PC-3 (cell line): ENCODE data around the gene GRIP2. TPM values are rescaled to one million over a fixed set of nuclear protein-coding genes. Genes with fewer than 3 reads are reported as not detected.

Source experiments
- ATAC-seq: fragments of 200-7000 bp; cut with Tn5 transposase; 2 replicates; pipeline ENCODE4 v1.9.1; 2020; ENCODE audit warnings: mild to moderate bottlenecking, moderate library complexity
- BruUV-seq: library from RNA; stranded (reverse); fragments of 400-500 nt; replicated peaks from 2 replicates; lab custom pipeline; 2021; lab: Mats Ljungman, UMichigan
- CTCF ChIA-PET: fragments of 300-600 bp; sonication (Branson Sonifier 250); formaldehyde crosslinking; loops from one replicate; lab custom pipeline; 2022; ENCODE audit warnings: antibody characterized with exemption; lab: Charles Lee
- POLR2A ChIA-PET: fragments of 300-600 bp; sonication (Branson Sonifier 250); formaldehyde crosslinking; loops from one replicate; lab custom pipeline; 2022; ENCODE audit warnings: antibody characterized with exemption; ENCODE audit not compliant: unreplicated experiment; lab: Charles Lee
- DNase-seq: peaks from one replicate; pipeline ENCODE4 v3.0.0-alpha.2; 2015
- H2AFZ ChIP-seq: fragments of 300-600 bp; sonication (generic); 2 replicates; pipeline ENCODE4 v1.6.0; 2016; ENCODE audit warnings: antibody characterized with exemption, low read length
- H3F3A ChIP-seq: fragments of 300-600 bp; sonication (generic); one replicate; pipeline ENCODE4 v1.6.0; 2017; ENCODE audit warnings: antibody characterized with exemption, low read length, control low read depth, mild to moderate bottlenecking; ENCODE audit not compliant: unreplicated experiment
- H3K27ac ChIP-seq: fragments of 300-600 bp; sonication (generic); 2 replicates; pipeline ENCODE4 v1.5.1; 2016; ENCODE audit warnings: mild to moderate bottlenecking, low read length
- H3K27me3 ChIP-seq: fragments of 300-600 bp; sonication (generic); 2 replicates; pipeline ENCODE4 v1.6.1; 2016; ENCODE audit warnings: low read length, mixed read lengths
- H3K36me3 ChIP-seq: fragments of 300-600 bp; sonication (generic); 2 replicates; pipeline ENCODE4 v1.6.1; 2016; ENCODE audit warnings: low read depth, mixed run types, low read length, mixed read lengths
- H3K4me1 ChIP-seq: fragments of 300-600 bp; sonication (generic); 2 replicates; pipeline ENCODE4 v1.5.1; 2016; ENCODE audit warnings: low read length; ENCODE audit not compliant: insufficient read depth
- H3K4me2 ChIP-seq: fragments of 300-600 bp; sonication (generic); 2 replicates; pipeline ENCODE4 v1.6.0; 2016; ENCODE audit warnings: low read length
- H3K4me3 ChIP-seq: fragments of 300-600 bp; sonication (generic); 2 replicates; pipeline ENCODE4 v1.5.1; 2016; ENCODE audit warnings: mild to moderate bottlenecking, low read length, mixed read lengths
- H3K79me2 ChIP-seq: fragments of 300-600 bp; sonication (generic); 2 replicates; pipeline ENCODE4 v1.6.1; 2017; ENCODE audit warnings: low read length, mixed read lengths
- H3K9ac ChIP-seq: fragments of 300-600 bp; sonication (generic); 2 replicates; pipeline ENCODE4 v1.6.0; 2016; ENCODE audit warnings: mild to moderate bottlenecking, low read length
- H3K9me2 ChIP-seq: fragments of 300-600 bp; sonication (generic); replicated peaks from 2 replicates; pipeline ENCODE4 v1.6.1; 2016; ENCODE audit warnings: mixed run types, low read length, mixed read lengths
- H3K9me3 ChIP-seq: fragments of 300-600 bp; sonication (generic); 2 replicates; pipeline ENCODE4 v1.6.1; 2016; ENCODE audit warnings: low read length, mixed read lengths
- H4K20me1 ChIP-seq: fragments of 300-600 bp; sonication (generic); 2 replicates; pipeline ENCODE4 v1.6.1; 2016; ENCODE audit warnings: low read length, mixed read lengths
- EZH2 ChIP-seq: fragments of 300-600 bp; sonication (generic); IDR thresholded peaks from one replicate; pipeline ENCODE4 v1.6.1; 2017; ENCODE audit warnings: antibody characterized with exemption, mild to moderate bottlenecking, low read length; ENCODE audit not compliant: unreplicated experiment
- EZH2phosphoT487 ChIP-seq: fragments of 300-600 bp; sonication (generic); IDR thresholded peaks from 2 replicates; pipeline ENCODE4 v1.6.1; 2018; ENCODE audit warnings: mild to moderate bottlenecking, antibody characterized with exemption, low read length, borderline replicate concordance
- intact Hi-C: fragments of 100-400 bp; cut with micrococcal nuclease; formaldehyde crosslinking; loops from 2 replicates; pipeline ENCODE4 v1.9.0; 2023
- total RNA-seq: library from RNA; depleted of rRNA; stranded (reverse); fragments of >200 nt; gene quantifications from 2 replicates; pipeline ENCODE4 v1.2.3, GENCODE V29; 2014
- TF ChIP-seq, protein P1 (sequence below): fragments of 300-600 bp; sonication (generic); conservative IDR thresholded peaks from 2 replicates; pipeline ENCODE4 v1.5.1; 2017; ENCODE audit warnings: antibody characterized with exemption, low read depth, mild to moderate bottlenecking, low read length

The GRIP2 gene
- total RNA-seq, 1 experiment from 2014 or later: 0.36 TPM

DNA sequence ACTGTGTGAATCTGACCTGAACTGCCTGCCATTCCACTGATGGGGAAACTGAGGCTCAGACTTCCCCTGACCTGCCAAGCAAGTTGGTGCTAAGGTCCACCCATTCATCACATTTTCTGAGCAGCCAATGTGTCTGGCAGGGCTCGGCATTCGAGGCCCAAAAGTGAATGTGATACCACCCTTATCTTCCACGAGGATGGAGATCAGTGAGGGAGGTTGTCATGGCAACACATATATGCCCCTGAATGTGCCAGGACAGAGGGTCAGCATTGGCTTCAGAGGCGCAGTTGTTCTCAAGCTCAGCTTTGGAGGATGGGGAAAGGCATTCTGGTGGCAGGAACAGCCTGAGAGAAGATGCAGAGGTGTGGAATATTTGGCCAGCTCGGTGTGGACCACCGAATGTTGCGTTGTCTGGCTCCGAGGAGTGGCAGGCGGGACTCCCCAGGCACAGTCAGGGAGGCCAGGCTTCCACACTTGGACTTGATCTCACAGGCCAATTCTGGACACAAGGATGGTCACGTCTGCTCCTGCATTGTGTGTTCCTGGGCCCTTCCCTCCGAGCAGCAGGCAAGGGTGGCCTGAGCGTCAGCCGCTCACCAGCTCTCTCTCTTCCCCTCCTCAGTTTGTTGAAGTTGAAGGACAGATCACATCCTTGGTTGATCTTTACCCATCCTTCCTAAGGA is 63.4 kb downstream of the GRIP2 start:
- ChIA-PET POLR2A (no interaction called here), CTCF (no interaction called here)
- Histone ChIP-seq H3K9me3 (no peaks in the 10 kb centered on the region), H3K4me3 (no peak overlapping the region), H3K9ac (no peak overlapping the region), H3K36me3 (peaks cover 25% of the 10 kb centered on the region), H3K4me1 (peaks cover 17% of the 10 kb centered on the region), H3K27me3 (no peaks in the 10 kb centered on the region), H3K27ac (no peak overlapping the region), H3K4me2 (no peak overlapping the region), H2AFZ (no peak overlapping the region), H3F3A (no peaks in the 10 kb centered on the region), H3K79me2 (no peaks in the 10 kb centered on the region), H4K20me1 (no peaks in the 10 kb centered on the region), H3K9me2 (no peaks in the 10 kb centered on the region)
- no TSS peak for BruUV-seq
- DNase-seq: no peak
- TF ChIP-seq, protein P1, sequence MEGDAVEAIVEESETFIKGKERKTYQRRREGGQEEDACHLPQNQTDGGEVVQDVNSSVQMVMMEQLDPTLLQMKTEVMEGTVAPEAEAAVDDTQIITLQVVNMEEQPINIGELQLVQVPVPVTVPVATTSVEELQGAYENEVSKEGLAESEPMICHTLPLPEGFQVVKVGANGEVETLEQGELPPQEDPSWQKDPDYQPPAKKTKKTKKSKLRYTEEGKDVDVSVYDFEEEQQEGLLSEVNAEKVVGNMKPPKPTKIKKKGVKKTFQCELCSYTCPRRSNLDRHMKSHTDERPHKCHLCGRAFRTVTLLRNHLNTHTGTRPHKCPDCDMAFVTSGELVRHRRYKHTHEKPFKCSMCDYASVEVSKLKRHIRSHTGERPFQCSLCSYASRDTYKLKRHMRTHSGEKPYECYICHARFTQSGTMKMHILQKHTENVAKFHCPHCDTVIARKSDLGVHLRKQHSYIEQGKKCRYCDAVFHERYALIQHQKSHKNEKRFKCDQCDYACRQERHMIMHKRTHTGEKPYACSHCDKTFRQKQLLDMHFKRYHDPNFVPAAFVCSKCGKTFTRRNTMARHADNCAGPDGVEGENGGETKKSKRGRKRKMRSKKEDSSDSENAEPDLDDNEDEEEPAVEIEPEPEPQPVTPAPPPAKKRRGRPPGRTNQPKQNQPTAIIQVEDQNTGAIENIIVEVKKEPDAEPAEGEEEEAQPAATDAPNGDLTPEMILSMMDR: no peak
- TF ChIP-seq EZH2phosphoT487 (no peak), EZH2 (no peak)
- ATAC-seq: no peak
- intact Hi-C loops: no loop called here

DNA sequence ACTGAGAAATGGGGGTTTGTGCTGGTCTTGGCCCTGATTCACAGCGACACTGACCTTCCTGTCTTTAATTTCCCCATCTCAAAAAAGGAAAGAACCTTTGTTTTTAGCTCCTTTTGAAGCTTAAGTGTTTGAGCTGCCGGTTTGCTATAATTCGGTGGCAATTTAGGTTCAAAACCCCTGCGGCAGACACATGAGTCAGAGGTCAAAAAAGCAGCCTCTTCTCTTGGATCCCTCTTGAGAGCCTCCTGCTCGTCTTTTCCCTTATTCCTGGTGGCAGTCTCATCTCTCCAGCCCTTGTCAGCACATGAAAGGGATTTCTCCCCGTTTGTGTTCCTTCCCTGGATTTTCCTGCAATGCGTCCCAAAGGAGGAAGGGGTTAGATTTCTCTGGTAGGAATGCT is 64.5 kb downstream of the GRIP2 start:
- BruUV-seq: no TSS peak
- Histone ChIP-seq H3K9me3 (no peaks in the 10 kb centered on the region), H3K9me2 (no peaks in the 10 kb centered on the region), H4K20me1 (no peaks in the 10 kb centered on the region), H3K27ac (no peak overlapping the region), H3K4me2 (no peak overlapping the region), H3K4me3 (no peak overlapping the region), H3K79me2 (no peaks in the 10 kb centered on the region), H2AFZ (no peak overlapping the region), H3F3A (no peaks in the 10 kb centered on the region), H3K27me3 (no peaks in the 10 kb centered on the region), H3K9ac (no peak overlapping the region), H3K4me1 (peaks cover 19% of the 10 kb centered on the region), H3K36me3 (peaks cover 25% of the 10 kb centered on the region)
- TF ChIP-seq EZH2phosphoT487 (no peak), EZH2 (no peak)
- TF ChIP-seq, protein P1: no peak
- no peak for ATAC-seq
- DNase-seq: no peak
- ChIA-PET CTCF (no interaction called here), POLR2A (interaction anchor here (0.5 kb wide), 1 partner anchor 194 kb away, joined by 3 read pairs; no protein-coding TSS in a partner anchor)
- intact Hi-C loops: no loop called here

DNA sequence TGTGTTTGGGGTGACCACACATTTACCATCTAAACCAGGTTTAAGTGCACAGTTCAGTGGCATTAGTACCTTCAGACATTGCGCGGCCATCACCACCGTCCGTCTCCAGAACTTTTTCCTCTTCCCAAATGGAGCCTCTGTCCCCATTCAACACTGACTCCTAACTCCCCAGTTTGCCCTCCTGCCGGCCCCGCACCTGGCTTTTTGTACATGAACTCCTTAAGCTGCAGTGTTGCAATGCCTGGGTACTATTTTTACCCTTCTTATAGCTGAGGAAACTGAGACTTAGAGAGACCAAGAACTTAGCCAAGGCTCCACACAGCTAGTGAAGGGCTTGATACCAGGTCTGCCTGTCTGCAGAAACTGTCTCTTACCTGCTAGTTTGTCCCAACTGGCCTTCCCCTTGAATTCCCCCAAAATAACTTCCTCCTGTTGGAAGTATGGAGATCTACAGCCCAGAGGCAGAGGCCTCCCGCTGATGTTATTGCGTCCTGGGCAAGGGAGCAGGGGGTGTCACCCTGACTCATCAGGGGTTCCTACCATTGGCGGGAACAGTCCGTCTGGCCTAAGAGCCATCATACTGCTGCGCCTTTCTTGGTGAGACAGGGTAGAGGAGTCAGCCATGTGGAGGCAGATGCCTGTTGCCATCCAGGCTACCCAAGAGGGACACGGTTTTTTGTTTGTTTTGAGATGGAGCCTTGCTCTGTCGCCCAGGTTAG is 65.6 kb downstream of the GRIP2 start:
- Histone ChIP-seq H2AFZ (no peak overlapping the region), H3K9me3 (no peaks in the 10 kb centered on the region), H3K36me3 (peaks cover 20% of the 10 kb centered on the region), H3K4me1 (peaks cover 19% of the 10 kb centered on the region), H3K9ac (no peak overlapping the region), H3K79me2 (no peaks in the 10 kb centered on the region), H3K4me2 (no peak overlapping the region), H3F3A (no peaks in the 10 kb centered on the region), H3K4me3 (no peak overlapping the region), H3K9me2 (no peaks in the 10 kb centered on the region), H3K27me3 (no peaks in the 10 kb centered on the region), H3K27ac (no peak overlapping the region), H4K20me1 (no peaks in the 10 kb centered on the region)
- TF ChIP-seq, protein P1: no peak
- TF ChIP-seq EZH2: no peak
- TF ChIP-seq EZH2phosphoT487: no peak
- intact Hi-C loops: no loop called here
- no TSS peak for BruUV-seq
- DNase-seq: no peak
- no peak for ATAC-seq
- ChIA-PET CTCF (no interaction called here), POLR2A (no interaction called here)
